ENCODE data around the gene GSTM1.
"Not testable (repeated sequence)": the region's sequence is repeated elsewhere in the genome, so short reads cannot be mapped to it uniquely, and the experiment has no call there.

GRCh38 chr1:109676683-109677381, 10.8 kb upstream of the GSTM1 start:
- TF ChIP-seq, protein P1, sequence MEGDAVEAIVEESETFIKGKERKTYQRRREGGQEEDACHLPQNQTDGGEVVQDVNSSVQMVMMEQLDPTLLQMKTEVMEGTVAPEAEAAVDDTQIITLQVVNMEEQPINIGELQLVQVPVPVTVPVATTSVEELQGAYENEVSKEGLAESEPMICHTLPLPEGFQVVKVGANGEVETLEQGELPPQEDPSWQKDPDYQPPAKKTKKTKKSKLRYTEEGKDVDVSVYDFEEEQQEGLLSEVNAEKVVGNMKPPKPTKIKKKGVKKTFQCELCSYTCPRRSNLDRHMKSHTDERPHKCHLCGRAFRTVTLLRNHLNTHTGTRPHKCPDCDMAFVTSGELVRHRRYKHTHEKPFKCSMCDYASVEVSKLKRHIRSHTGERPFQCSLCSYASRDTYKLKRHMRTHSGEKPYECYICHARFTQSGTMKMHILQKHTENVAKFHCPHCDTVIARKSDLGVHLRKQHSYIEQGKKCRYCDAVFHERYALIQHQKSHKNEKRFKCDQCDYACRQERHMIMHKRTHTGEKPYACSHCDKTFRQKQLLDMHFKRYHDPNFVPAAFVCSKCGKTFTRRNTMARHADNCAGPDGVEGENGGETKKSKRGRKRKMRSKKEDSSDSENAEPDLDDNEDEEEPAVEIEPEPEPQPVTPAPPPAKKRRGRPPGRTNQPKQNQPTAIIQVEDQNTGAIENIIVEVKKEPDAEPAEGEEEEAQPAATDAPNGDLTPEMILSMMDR (IDR thresholded peaks at IDR 0.05) = not testable (repeated sequence)
- not testable (repeated sequence) for TF ChIP-seq POLR2A (IDR thresholded peaks at IDR 0.05)
